C4-2B (cell line): ENCODE data around the gene GLYATL3.

Source experiments
- H3K27ac ChIP-seq: fragments of 450-650 bp; 2 replicates; pipeline ENCODE4 v1.5.1; 2017
- ZFX ChIP-seq: fragments of 450-650 bp; IDR thresholded peaks from 2 replicates; pipeline ENCODE4 v1.6.1; 2017
- TF ChIP-seq, protein P1 (sequence below): fragments of 450-650 bp; conservative IDR thresholded peaks from 2 replicates; pipeline ENCODE4 v1.5.1; 2017; ENCODE audit warnings: mild to moderate bottlenecking

GLYATL3 gene

DNA sequence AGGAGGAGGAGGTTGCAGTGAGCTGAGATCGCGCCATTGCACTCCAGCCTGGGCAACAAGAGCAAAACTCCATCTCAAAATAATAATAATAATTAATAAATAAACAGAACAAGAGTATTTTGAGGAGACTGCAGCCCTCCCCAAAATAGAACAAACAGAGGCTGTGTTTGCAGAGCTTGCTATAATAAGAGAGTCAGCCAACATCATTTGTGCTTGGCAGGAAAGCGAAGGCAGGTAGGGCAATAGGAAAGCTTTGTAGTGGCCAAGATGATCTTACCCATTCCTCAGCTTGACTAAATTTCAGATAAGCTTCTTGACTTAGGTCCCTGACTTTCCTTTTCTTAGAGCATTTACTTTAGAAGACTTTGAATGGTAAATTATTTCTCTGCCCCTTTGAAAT, 57.5 kb downstream of the GLYATL3 start:
- TF ChIP-seq ZFX, result no peak
- TF ChIP-seq, protein P1, sequence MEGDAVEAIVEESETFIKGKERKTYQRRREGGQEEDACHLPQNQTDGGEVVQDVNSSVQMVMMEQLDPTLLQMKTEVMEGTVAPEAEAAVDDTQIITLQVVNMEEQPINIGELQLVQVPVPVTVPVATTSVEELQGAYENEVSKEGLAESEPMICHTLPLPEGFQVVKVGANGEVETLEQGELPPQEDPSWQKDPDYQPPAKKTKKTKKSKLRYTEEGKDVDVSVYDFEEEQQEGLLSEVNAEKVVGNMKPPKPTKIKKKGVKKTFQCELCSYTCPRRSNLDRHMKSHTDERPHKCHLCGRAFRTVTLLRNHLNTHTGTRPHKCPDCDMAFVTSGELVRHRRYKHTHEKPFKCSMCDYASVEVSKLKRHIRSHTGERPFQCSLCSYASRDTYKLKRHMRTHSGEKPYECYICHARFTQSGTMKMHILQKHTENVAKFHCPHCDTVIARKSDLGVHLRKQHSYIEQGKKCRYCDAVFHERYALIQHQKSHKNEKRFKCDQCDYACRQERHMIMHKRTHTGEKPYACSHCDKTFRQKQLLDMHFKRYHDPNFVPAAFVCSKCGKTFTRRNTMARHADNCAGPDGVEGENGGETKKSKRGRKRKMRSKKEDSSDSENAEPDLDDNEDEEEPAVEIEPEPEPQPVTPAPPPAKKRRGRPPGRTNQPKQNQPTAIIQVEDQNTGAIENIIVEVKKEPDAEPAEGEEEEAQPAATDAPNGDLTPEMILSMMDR, result no peak
- H3K27ac ChIP-seq, result peak overlapping the region; percentile 35

DNA sequence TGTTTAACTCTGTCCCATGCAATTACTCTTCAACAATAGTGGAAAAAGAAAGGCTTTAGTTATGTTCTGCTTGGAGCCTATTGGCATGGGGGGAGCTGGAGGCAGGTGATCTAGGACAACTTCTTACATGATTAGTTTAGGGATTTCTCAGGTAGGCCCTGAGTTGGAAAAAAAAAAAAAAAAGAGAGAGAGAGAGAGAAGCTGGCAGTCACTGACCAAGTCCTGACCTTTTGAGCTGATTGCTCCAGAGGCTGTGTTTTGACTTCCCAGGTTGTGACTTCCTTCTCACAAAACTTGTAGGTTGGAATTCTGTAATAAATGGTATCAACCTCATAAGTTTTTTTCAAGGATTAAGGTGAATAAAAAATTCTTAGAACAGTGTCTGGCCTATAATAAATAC, 58.5 kb downstream of the GLYATL3 start:
- H3K27ac ChIP-seq, result no peak overlapping the region
- TF ChIP-seq, protein P1, result no peak
- TF ChIP-seq ZFX, result no peak

DNA sequence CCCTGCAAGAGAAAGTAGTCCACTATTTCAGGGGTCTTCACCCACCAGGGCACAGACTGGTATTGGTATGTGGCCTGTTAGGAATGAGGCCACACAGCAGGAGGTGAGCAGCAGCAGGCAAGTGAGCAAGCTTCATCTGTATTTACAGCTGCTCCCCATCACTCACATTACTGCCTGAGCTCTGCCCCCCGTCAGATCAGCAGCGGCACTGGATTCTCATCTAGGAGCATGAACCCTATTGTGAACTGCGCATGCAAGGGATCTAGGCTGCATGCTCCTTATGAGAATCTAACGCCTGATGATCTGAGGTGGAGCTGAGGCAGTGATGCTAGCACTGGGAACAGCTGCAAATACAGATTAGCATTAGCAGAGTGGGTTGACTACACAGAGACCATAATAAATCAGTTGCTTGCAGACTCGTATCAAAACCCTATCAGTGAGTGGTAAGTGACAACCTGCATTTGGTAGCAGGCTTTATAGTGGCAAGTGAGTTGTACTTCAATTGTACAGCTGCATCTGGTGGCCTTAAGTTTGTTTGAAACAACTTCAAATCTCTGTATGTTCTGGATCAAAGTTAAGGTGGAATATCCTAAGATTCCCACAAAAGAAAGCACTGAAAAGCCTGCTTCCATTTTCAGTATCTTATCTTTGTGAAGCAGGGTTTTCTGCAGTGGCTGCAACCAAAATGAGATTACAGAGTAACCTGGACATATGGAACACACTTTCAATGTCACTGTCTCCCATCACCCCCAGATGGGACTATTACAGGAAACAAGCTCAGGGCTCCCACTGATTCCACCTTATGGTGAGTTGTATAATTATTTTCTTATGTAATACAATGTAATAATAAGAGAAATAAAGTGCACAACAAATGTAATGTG, 63.5 kb downstream of the GLYATL3 start:
- H3K27ac ChIP-seq, result no peak overlapping the region
- TF ChIP-seq, protein P1, result no peak
- no peak for TF ChIP-seq ZFX

DNA sequence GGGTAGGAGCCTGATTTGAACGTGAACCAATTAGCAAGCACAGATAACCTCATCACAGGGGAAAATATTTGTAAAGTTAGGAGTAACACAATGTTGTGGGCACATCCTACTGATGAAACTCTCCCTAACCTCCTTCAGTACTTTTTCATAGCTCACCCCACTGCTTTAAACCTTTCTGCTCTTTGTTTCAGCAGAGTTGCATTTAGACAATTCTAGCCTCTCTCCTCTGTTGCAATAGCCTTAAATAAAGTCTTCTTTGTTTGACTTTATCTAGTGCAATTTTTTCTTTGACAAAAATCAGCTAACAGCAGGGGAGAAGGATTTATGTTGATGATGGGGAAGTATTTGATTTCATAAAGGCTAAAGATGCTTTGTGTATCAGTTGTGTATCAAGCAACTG, 64.8 kb downstream of the GLYATL3 start:
- no peak overlapping the region for H3K27ac ChIP-seq

DNA sequence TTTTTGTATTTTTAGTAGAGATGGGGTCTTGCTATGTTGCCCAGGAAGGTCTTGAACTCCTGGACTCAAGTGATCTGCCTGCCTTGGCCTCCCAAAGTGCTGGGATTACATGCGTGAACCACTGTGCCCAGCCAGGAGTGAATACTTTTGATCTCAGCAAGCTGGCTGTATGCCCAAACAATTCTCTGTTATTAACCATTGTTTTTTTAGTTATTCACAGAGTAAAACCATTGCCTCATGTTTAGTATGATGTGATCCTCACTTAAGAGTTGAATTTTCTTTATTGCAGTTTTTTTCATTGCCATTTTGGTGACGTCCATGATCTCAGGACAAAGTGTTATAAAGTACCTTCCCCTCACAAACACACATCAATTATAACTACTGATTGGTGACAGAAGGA, 65.5 kb downstream of the GLYATL3 start:
- TF ChIP-seq ZFX, result no peak
- TF ChIP-seq, protein P1, result no peak
- no peak overlapping the region for H3K27ac ChIP-seq

More for the DNA sequence above, 64.8 kb downstream of the GLYATL3 start:
- TF ChIP-seq ZFX, result no peak
- TF ChIP-seq, protein P1, result no peak

DNA sequence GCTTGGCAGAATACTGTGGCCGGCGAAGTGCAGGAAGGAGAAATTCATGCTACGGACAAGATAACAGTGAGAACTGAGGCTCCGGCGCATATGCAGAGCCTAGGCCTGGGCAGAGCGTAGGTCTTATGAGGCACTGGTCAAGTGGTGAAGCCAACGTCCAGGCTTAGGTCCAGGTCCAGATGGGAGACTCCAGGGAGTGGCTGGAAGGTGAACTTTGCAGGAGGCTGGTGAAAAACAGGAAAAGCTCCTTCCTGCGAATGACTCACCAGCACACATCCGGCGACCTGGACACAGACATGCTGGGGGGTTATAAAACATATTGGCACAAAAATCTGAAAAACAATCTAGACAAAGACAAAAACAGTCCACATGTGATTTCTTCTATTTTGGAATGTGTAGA, 66.1 kb downstream of the GLYATL3 start:
- no peak for TF ChIP-seq ZFX
- TF ChIP-seq, protein P1, result no peak
- no peak overlapping the region for H3K27ac ChIP-seq

DNA sequence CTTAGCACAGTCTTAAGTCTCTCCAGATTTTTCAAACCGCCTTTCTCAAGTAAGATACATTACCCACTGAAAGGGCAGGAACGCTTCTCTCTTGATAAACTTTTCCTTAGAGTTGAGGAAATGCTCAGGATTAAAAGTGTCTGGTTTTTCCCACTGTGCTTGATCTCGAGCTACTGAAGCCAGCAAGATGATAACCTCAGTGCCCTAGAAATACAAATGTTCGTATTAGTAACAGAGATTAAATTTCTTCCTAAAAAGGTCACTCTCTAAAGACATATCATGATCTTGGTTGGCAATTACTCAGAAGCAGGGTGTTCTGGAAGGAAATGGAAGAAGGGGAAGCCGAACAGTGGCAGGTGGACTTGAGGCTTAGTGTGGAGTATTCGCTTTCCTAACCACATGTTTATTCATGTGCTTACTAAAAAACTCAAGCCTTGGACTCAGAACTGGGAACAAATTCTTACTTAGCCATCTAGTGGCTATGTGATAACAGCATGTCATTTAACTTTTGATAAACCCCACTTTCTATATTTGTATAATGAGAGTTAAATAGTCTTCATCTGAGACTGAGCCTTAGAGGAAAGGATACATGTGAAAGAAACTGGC, 70.9 kb downstream of the GLYATL3 start:
- H3K27ac ChIP-seq, result no peak overlapping the region
- TF ChIP-seq, protein P1, result peak; percentile 42
- no peak for TF ChIP-seq ZFX
